Mucosa of descending colon (tissue), 3 donors: ENCODE measurements around the gene SIGLEC1. TPM values are rescaled to one million over a fixed set of nuclear protein-coding genes. Genes with fewer than 3 reads are reported as not detected.
A peak's percentile ranks its signal among the peaks of the same experiment; 100 is the strongest.

Source experiments
- ATAC-seq: fragments of 200-7000 bp; cut with Tn5 transposase; one replicate; pipeline ENCODE4 v1.9.1; 2020; ENCODE audit warnings: mild to moderate bottlenecking, moderate library complexity
- DNase-seq, 3 donors: peaks; one replicate each; pipeline ENCODE4 v3.0.0-alpha.2; 2020
- H3K36me3 ChIP-seq: fragments of 200-600 bp; one replicate; pipeline ENCODE4 v1.8.0; 2021; ENCODE audit warnings: low read depth, mild to moderate bottlenecking
- H3K4me1 ChIP-seq: fragments of 200-600 bp; one replicate; pipeline ENCODE4 v1.8.0; 2021; ENCODE audit warnings: low read depth, mild to moderate bottlenecking
- H3K4me3 ChIP-seq: fragments of 200-600 bp; one replicate; pipeline ENCODE4 v1.8.0; 2021; ENCODE audit warnings: mild to moderate bottlenecking
- H3K9me3 ChIP-seq: fragments of 200-600 bp; one replicate; pipeline ENCODE4 v1.8.0; 2021; ENCODE audit warnings: mild to moderate bottlenecking
- intact Hi-C, 2 donors: fragments of 100-400 bp; cut with DNase I in 1 of 2; cut with micrococcal nuclease in 1 of 2; formaldehyde crosslinking; loops; one replicate each; pipeline versions ENCODE4 v1.11.0 to v1.11.1; 2022; cut with DNase I, micrococcal nuclease
- total RNA-seq, 3 donors: library from RNA; stranded (reverse); fragmentation: NEBNext Ultra II Directional in 2 of 3; extraction: Animal tissue kit (Norgen Biotek cat#: 25700) in 2 of 3; gene quantifications; one replicate each; pipeline versions ENCODE4 v1.2.1 to v1.2.4, GENCODE V29; 2021 to 2023
- TF ChIP-seq, protein P1 (sequence below): fragments of 200-600 bp; IDR thresholded peaks from one replicate; pipeline ENCODE4 v1.8.0; 2022; ENCODE audit warnings: antibody characterized with exemption, mild to moderate bottlenecking
- donor health status: DM: no; HTN: no; CAD: no; lungs with moderate emphysema.
- donor health status: DM: no; HTN: no; CAD: no.
- donor health status: DM: no; HTN: yes; CAD: no.

Gene SIGLEC1
- total RNA-seq, 3 donors from 2014 or later = 3.3 to 21.7 (median 12.2) TPM

DNA sequence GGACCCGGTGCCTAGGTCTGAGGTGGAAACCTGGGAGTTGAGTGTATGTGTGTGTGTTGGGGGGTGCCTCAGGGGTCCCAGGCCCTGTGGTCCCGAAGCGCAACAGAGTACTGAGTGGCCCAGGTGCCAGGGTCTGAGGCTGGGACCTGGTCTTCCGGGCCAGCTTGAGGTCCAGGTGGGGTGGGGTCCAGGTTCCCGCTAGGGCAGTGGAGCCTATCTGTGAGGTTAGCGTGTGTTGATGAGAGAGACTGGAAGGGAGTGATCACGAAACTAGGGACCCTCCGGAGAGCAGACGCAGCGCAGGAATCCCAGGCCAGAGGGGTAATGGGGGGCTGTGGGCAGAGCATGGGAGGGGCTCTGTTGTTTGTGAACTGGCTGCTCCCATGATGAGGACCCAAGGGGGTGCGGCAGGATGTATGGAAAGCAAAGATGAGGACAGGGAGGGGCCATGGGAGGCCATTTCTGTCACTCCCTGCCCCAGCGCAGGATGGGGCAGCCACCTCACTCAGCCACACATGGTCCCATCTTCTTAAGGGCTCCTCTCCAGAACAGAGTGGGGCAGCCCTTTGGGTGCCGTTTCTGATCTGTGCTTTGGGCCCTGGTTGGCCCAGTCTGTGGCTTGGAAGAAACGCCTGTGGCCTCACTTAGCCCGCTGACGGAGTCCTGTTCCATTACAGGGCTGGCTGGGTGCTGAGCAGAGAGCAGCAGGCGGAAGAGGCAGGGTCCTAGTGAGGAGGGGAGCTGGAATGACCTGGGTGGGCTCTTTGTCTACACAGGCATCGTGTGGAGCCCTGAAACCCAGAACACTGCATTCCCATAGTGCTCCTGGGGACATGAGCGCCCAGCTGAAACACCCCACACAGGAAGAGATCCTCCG lies 21.0 kb upstream of the SIGLEC1 start:
- peak in 1 of 3 donors; percentile 23 for DNase-seq
- ATAC-seq = no peak
- TF ChIP-seq, protein P1, sequence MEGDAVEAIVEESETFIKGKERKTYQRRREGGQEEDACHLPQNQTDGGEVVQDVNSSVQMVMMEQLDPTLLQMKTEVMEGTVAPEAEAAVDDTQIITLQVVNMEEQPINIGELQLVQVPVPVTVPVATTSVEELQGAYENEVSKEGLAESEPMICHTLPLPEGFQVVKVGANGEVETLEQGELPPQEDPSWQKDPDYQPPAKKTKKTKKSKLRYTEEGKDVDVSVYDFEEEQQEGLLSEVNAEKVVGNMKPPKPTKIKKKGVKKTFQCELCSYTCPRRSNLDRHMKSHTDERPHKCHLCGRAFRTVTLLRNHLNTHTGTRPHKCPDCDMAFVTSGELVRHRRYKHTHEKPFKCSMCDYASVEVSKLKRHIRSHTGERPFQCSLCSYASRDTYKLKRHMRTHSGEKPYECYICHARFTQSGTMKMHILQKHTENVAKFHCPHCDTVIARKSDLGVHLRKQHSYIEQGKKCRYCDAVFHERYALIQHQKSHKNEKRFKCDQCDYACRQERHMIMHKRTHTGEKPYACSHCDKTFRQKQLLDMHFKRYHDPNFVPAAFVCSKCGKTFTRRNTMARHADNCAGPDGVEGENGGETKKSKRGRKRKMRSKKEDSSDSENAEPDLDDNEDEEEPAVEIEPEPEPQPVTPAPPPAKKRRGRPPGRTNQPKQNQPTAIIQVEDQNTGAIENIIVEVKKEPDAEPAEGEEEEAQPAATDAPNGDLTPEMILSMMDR = no peak
- H3K36me3 ChIP-seq = no peaks in the 10 kb centered on the region
- H3K4me3 ChIP-seq = no peak overlapping the region
- no peaks in the 10 kb centered on the region for H3K9me3 ChIP-seq
- peaks cover 7% of the 10 kb centered on the region for H3K4me1 ChIP-seq
- intact Hi-C loops = no loop called here

DNA sequence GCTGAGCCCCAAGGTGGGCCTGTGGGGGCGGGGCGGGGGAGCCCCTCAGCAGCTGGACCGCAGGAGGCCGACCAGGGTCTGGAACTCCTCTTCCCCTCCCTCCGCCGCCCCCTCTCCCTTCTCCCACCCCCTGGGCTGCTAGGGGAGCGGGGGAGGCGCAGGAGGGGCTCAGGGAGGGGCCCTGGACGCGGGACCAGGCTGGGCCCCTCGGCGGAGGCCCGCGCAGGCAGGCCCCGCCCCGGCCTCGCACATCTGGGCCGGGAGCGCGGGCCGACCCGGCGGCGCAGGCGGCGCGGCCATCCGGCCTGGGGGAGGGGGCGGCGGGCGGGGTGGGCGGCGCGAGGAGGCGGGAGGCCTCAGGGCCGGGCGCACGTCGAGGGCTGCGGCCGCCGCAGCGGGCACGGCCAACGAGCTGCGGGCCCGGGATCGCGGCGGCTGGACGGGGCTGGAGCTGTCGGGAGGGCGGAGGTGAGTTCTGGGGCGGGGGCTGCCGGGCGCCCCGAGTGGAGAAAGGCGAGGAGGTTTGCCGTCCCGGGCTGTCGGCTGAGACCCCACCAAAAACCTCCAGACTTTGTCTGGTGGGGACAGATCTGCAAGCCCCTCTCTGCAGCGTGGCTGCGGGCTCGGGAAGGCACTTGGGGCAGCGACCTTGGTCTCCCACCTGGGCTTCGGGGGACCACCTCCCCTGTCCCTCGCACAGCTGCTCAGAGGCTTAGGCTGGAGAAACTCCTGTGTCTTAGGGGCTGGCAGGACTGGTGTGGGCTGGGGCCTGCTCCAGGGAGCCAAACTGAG lies 20.1 kb upstream of the SIGLEC1 start, which contains the start of gene HSPA12B:
Gene HSPA12B (plus strand): TSS at position 359 of the 792 bp plus-strand sequence. CDS start 5,990 bp downstream, outside the sequence.
- DNase-seq (peak in 1 of 3 donors; percentile 23), ATAC-seq (no peak)
- H3K4me1 ChIP-seq = peaks cover 7% of the 10 kb centered on the region
- H3K4me3 ChIP-seq = no peak within 1 kb of the TSS
- intact Hi-C loops = no loop called here
- TF ChIP-seq, protein P1 = no peak
- no peaks in the 10 kb centered on the region for H3K36me3 ChIP-seq
- no peaks in the 10 kb centered on the region for H3K9me3 ChIP-seq

DNA sequence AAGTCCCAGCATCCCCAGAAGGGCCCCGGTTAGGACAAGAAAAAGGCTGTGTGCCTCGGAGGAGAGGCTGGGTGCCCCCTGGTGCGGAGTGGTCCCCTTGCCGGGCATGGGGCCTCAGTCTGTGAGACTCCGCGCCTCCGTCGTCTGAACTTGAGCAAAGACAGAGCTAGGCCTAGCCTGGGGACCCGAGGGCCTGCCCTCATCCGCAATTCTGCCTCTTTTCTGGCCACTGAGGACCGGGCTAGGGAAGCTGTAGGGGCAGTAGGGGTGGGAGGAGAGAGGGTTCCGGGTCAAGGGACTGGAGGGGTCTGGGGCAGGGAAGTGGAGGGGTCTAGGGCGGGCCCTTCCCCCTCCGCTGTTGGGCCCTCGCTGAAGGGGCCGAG lies 19.5 kb upstream of the SIGLEC1 start:
- DNase-seq = no peak
- TF ChIP-seq, protein P1 = no peak
- Histone ChIP-seq H3K4me3 (no peak overlapping the region), H3K9me3 (no peaks in the 10 kb centered on the region), H3K4me1 (peaks cover 7% of the 10 kb centered on the region), H3K36me3 (no peaks in the 10 kb centered on the region)
- intact Hi-C loops = no loop called here
- no peak for ATAC-seq

DNA sequence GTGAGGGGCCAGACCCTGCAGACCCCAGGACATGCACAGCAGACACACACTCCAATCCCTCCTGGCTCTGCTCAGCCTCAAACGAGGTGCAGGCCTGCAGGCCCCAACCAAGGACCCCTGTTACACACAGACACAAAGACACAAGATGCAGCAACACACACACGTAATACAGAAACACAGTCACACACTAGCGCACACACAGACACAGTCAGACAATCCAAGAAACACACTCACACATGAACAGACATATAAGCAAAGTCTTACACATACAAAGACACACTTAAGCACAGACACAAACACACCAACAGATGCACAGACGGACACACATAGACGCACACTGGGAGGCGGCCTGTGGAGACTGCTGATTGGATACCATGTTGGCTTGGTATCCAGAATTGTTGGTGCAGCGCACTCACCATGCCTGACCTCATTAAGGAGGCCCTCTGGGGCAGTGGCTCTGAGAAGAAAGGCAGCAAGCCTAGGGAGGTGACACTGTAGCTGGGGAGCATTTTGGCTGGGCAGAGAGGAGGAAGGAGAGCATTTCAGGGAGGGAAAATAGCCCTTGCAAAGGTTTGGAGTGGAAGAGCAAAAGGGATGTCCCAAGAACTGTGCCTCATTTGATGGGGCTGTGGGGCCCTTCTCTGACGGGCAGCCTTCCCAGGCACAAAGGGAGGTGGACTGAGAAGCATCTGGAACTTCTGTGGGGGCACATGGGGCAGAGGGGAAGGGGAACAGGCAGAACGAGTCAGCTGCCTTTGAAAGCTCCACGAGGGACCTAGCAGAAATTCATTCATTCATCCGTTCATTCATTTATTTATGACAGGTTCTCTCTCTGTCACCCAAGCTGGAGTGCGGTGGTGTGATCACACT lies 18.6 kb upstream of the SIGLEC1 start:
- intact Hi-C loops = no loop called here
- H3K4me3 ChIP-seq = no peak overlapping the region
- no peaks in the 10 kb centered on the region for H3K9me3 ChIP-seq
- TF ChIP-seq, protein P1 = no peak
- H3K4me1 ChIP-seq = peaks cover 7% of the 10 kb centered on the region
- DNase-seq (peak in 1 of 3 donors; percentile 7), ATAC-seq (no peak)
- no peaks in the 10 kb centered on the region for H3K36me3 ChIP-seq
